ENCODE results near the gene SHC3. TPM values are rescaled to one million over a fixed set of nuclear protein-coding genes. Genes with fewer than 3 reads are reported as not detected.

Gene SHC3
- total and polyA plus RNA-seq, 2 experiments from 2014 or later: 0.30 to 0.54 TPM

- Histone ChIP-seq H3K4me3 (no peak overlapping the region), H3K4me1 (ENCODE audit: insufficient read depth) (no peaks in the 10 kb centered on the region), H3K27ac (no peak overlapping the region), H3K9me2 (ENCODE audit: insufficient read depth) (no peaks in the 10 kb centered on the region), H3K79me2 (ENCODE audit: insufficient read depth) (no peaks in the 10 kb centered on the region), H3K9me3 (ENCODE audit: low read depth) (no peaks in the 10 kb centered on the region), H4K20me1 (ENCODE audit: insufficient read depth) (no peaks in the 10 kb centered on the region), H3K36me3 (ENCODE audit: low read depth) (no peaks in the 10 kb centered on the region), H3F3A (ENCODE audit: insufficient read depth) (no peaks in the 10 kb centered on the region), H3K4me2 (ENCODE audit: unreplicated experiment) (no peak overlapping the region), H2AFZ (no peak overlapping the region), H3K9ac (no peak overlapping the region), H3K27me3 (replicated peaks; ENCODE audit: insufficient read depth) (peaks cover 13% of the 10 kb centered on the region)
- WGBS, 2 experiments (ENCODE audit: low coverage in 1 of 2, low lambda C conversion rate in 2 of 2, missing lambda C conversion rate in 2 of 2): 81 to 84% methylated on average over 3 of the region's 3 CpGs
- TF ChIP-seq EZH2phosphoT487 (IDR thresholded peaks at IDR 0.05; ENCODE audit: insufficient read depth, low read depth) (no peak), EZH2 (IDR thresholded peaks at IDR 0.05; ENCODE audit: insufficient read depth, poor library complexity, severe bottlenecking) (no peak)
- no peak for DNase-seq
- in situ Hi-C loops (cut with MboI): no loop called here
Observed at GRCh38 chr9:88960632-88961031, 218.0 kb downstream of the SHC3 start.

DNA sequence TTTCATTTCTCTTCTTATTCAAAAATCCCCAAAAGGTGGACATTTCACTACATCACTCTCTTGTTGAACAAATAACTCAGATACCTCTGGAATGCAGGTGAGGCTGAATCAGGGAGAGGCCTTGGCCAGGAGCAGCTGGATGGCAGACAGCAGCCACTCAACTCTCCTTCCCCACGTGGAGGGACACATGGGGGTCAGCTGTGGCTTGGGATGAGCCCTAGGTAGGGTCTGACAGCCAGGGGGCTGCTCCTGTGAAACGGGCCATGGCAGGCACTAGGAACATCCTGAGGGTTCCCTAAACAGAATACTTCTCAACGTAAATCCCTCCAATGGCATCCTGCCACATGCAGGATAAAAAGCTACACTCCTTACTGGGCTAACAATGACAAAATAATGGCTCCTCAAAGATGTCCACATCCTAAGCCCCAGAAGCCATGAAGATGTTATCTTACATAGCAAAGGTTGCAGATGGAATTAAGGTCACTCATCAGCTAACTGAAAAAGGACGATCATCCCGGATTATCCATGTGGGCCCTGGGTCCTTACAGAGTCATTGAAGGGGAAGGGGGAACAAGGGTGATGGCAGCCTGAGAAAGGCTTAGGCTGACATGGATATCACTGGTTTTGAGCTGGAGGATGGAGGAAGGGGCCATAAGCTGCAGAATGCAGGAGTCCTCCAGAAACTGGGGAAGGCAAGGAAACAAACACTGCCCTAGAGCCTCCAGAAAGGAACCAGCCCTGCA lies 218.7 kb downstream of the SHC3 start:
- TF ChIP-seq EZH2 (IDR thresholded peaks at IDR 0.05; ENCODE audit: insufficient read depth, poor library complexity, severe bottlenecking) (no peak), EZH2phosphoT487 (IDR thresholded peaks at IDR 0.05; ENCODE audit: insufficient read depth, low read depth) (no peak)
- DNase-seq: no peak
- Histone ChIP-seq H3K4me1 (ENCODE audit: insufficient read depth) (no peaks in the 10 kb centered on the region), H3F3A (ENCODE audit: insufficient read depth) (no peaks in the 10 kb centered on the region), H3K27me3 (replicated peaks; ENCODE audit: insufficient read depth) (peaks cover 13% of the 10 kb centered on the region), H4K20me1 (ENCODE audit: insufficient read depth) (no peaks in the 10 kb centered on the region), H3K4me2 (ENCODE audit: unreplicated experiment) (no peak overlapping the region), H3K9me2 (ENCODE audit: insufficient read depth) (no peaks in the 10 kb centered on the region), H3K4me3 (no peak overlapping the region), H3K36me3 (ENCODE audit: low read depth) (no peaks in the 10 kb centered on the region), H3K79me2 (ENCODE audit: insufficient read depth) (no peaks in the 10 kb centered on the region), H3K9me3 (ENCODE audit: low read depth) (no peaks in the 10 kb centered on the region), H2AFZ (no peak overlapping the region), H3K9ac (no peak overlapping the region), H3K27ac (no peak overlapping the region)
- in situ Hi-C loops (cut with MboI): no loop called here
- 61 to 70% methylated on average over 5 of the region's 5 CpGs for WGBS, 2 experiments (ENCODE audit: low coverage in 1 of 2, low lambda C conversion rate in 2 of 2, missing lambda C conversion rate in 2 of 2)

GRCh38 chr9:88957526-88957925 lies 221.1 kb downstream of the SHC3 start:
- Histone ChIP-seq H3K4me2 (ENCODE audit: unreplicated experiment) (no peak overlapping the region), H3K4me1 (ENCODE audit: insufficient read depth) (peaks cover 16% of the 10 kb centered on the region), H3K36me3 (ENCODE audit: low read depth) (no peaks in the 10 kb centered on the region), H3K79me2 (ENCODE audit: insufficient read depth) (no peaks in the 10 kb centered on the region), H3K9me3 (ENCODE audit: low read depth) (no peaks in the 10 kb centered on the region), H2AFZ (no peak overlapping the region), H3K4me3 (no peak overlapping the region), H3K27ac (no peak overlapping the region), H3K9me2 (ENCODE audit: insufficient read depth) (no peaks in the 10 kb centered on the region), H3F3A (ENCODE audit: insufficient read depth) (peaks cover 14% of the 10 kb centered on the region), H4K20me1 (ENCODE audit: insufficient read depth) (no peaks in the 10 kb centered on the region), H3K9ac (no peak overlapping the region), H3K27me3 (replicated peaks; ENCODE audit: insufficient read depth) (peaks cover 13% of the 10 kb centered on the region)
- DNase-seq: no peak
- in situ Hi-C loops (cut with MboI): no loop called here
- no peak for TF ChIP-seq EZH2 (IDR thresholded peaks at IDR 0.05; ENCODE audit: insufficient read depth, poor library complexity, severe bottlenecking)
- no peak for TF ChIP-seq EZH2phosphoT487 (IDR thresholded peaks at IDR 0.05; ENCODE audit: insufficient read depth, low read depth)
- WGBS, 2 experiments (ENCODE audit: low coverage in 1 of 2, low lambda C conversion rate in 2 of 2, missing lambda C conversion rate in 2 of 2): 87 to 93% methylated on average over 3 of the region's 3 CpGs

Other genes starting within 250 kb of the SHC3 start
- gene S1PR3, start 187.3 kb downstream of the SHC3 start, total RNA-seq (2014; rRNA removed; shearing (Covaris generic)): 15.8 and 16.9 TPM in 2 replicates
- gene S1PR3, start 187.3 kb downstream of the SHC3 start, polyA plus RNA-seq (2016; fragmentation: Nextera tagmentation; extraction: Ambion mirVana): 11.8 and 11.9 TPM in 2 replicates
- 44.0 and 94.6 TPM in 2 replicates for gene CKS2, start 132.4 kb upstream of the SHC3 start, total RNA-seq (2014; rRNA removed; shearing (Covaris generic))
- 146 and 152 TPM in 2 replicates for gene CKS2, start 132.4 kb upstream of the SHC3 start, polyA plus RNA-seq (2016; fragmentation: Nextera tagmentation; extraction: Ambion mirVana)
- 12.2 and 19.0 TPM in 2 replicates for gene SECISBP2, start 139.7 kb upstream of the SHC3 start, total RNA-seq (2014; rRNA removed; shearing (Covaris generic))
- 11.9 and 13.0 TPM in 2 replicates for gene SECISBP2, start 139.7 kb upstream of the SHC3 start, polyA plus RNA-seq (2016; fragmentation: Nextera tagmentation; extraction: Ambion mirVana)